HepG2 (cell line): ENCODE measurements around the gene B3GNT2. TPM values are rescaled to one million over a fixed set of nuclear protein-coding genes. Genes with fewer than 3 reads are reported as not detected.

Experiments
- BCLAF1 ChIP-seq: fragments of 450-650 bp; IDR thresholded peaks from 2 replicates; pipeline ENCODE4 v1.6.1; 2017; ENCODE audit warnings: mild to moderate bottlenecking
- EHMT2 ChIP-seq: fragments of 200-600 bp; sonication (generic); IDR thresholded peaks from 2 replicates; pipeline ENCODE4 v1.7.0; 2017; ENCODE audit warnings: antibody characterized with exemption, low read depth, low read length, borderline replicate concordance
- NR2F6 ChIP-seq, 2 experiments: IDR thresholded peaks; 2 replicates each; pipeline ENCODE4 v1.6.1; 2016; ENCODE audit warnings: antibody characterized with exemption in 1 of 2, mild to moderate bottlenecking in 1 of 2
- PRMT3 ChIP-seq: sonication (generic); formaldehyde crosslinking; IDR thresholded peaks from 2 replicates; pipeline ENCODE4 v1.8.1; 2022; ENCODE audit warnings: low read depth, mild to moderate bottlenecking, moderate library complexity, missing genetic modification reagents, borderline replicate concordance
- RBAK ChIP-seq: sonication (generic); formaldehyde crosslinking; IDR thresholded peaks from 2 replicates; pipeline ENCODE4 v1.5.1; 2020; ENCODE audit warnings: mild to moderate bottlenecking, missing genetic modification reagents
- SAP130 ChIP-seq: IDR thresholded peaks from 2 replicates; pipeline ENCODE4 v1.6.1; 2016; ENCODE audit warnings: low read depth
- SNAPC4 ChIP-seq: sonication (generic); formaldehyde crosslinking; IDR thresholded peaks from 2 replicates; pipeline ENCODE4 v1.4.0; 2020; ENCODE audit warnings: mild to moderate bottlenecking, missing genetic modification reagents
- YEATS4 ChIP-seq: sonication (generic); formaldehyde crosslinking; IDR thresholded peaks from 2 replicates; pipeline ENCODE4 v1.4.0; 2020; ENCODE audit warnings: missing genetic modification reagents, borderline replicate concordance
- ZMAT5 ChIP-seq: sonication (generic); formaldehyde crosslinking; IDR thresholded peaks from 2 replicates; pipeline ENCODE4 v1.5.0; 2020; ENCODE audit warnings: mild to moderate bottlenecking, low read depth, missing genetic modification reagents, borderline replicate concordance
- ZMYM3 ChIP-seq: sonication (generic); formaldehyde crosslinking; IDR thresholded peaks from 2 replicates; pipeline ENCODE4 v1.5.1; 2020; ENCODE audit warnings: mild to moderate bottlenecking, missing genetic modification reagents
- ZNF12 ChIP-seq: sonication (generic); formaldehyde crosslinking; IDR thresholded peaks from 2 replicates; pipeline ENCODE4 v1.5.0; 2020; ENCODE audit warnings: missing genetic modification reagents
- ZNF263 ChIP-seq: sonication (generic); formaldehyde crosslinking; IDR thresholded peaks from 2 replicates; pipeline ENCODE4 v1.4.0; 2020; ENCODE audit warnings: missing genetic modification reagents
- ZNF589 ChIP-seq: sonication (generic); formaldehyde crosslinking; conservative IDR thresholded peaks from 2 replicates; pipeline ENCODE4 v1.8.0; 2022; ENCODE audit warnings: mild to moderate bottlenecking, moderate library complexity, missing genetic modification reagents
- ZNF678 ChIP-seq: sonication (generic); formaldehyde crosslinking; IDR thresholded peaks from 2 replicates; pipeline ENCODE4 v1.4.0; 2020; ENCODE audit warnings: mild to moderate bottlenecking, missing genetic modification reagents
- ZNF7 ChIP-seq: IDR thresholded peaks from 2 replicates; pipeline ENCODE4 v1.6.1; 2016; ENCODE audit warnings: missing biosample characterization, missing genetic modification reagents
- polyA plus RNA-seq, 8 experiments: library from polyadenylated mRNA; depleted of rRNA in 3 of 8; stranded (reverse) in 7 of 8; unstranded in 1 of 8; fragments of >200 nt; fragmentation: Illumina TruSeq in 4 of 8; extraction: Trizol in 4 of 8; gene quantifications; 2 replicates each; pipeline versions ENCODE4 v1.2.1 to v1.2.3, GENCODE V29; 2011 to 2016; ENCODE audit warnings: low read depth in 4 of 8, missing spikeins in 1 of 8, mixed read lengths in 1 of 8; ENCODE audit not compliant: insufficient read depth in 1 of 8
- total RNA-seq, 5 experiments: library from RNA; depleted of rRNA; stranded (reverse); fragments of >200 nt; fragmentation: Illumina TruSeq; extraction: Trizol; gene quantifications; 2 replicates each; pipeline ENCODE4 v1.2.3, GENCODE V29; 2016; ENCODE audit warnings: low read depth in 1 of 5
- TF ChIP-seq, protein P1 (sequence below): sonication (generic); formaldehyde crosslinking; IDR thresholded peaks from 2 replicates; pipeline ENCODE4 v1.5.0; 2020; ENCODE audit warnings: missing genetic modification reagents

B3GNT2 gene
- total and polyA plus RNA-seq, 2 of the 13 experiments (the other 11 are each of a cell fraction or from before 2014, with no cell fraction given), result 26.3 to 28.5 TPM

DNA sequence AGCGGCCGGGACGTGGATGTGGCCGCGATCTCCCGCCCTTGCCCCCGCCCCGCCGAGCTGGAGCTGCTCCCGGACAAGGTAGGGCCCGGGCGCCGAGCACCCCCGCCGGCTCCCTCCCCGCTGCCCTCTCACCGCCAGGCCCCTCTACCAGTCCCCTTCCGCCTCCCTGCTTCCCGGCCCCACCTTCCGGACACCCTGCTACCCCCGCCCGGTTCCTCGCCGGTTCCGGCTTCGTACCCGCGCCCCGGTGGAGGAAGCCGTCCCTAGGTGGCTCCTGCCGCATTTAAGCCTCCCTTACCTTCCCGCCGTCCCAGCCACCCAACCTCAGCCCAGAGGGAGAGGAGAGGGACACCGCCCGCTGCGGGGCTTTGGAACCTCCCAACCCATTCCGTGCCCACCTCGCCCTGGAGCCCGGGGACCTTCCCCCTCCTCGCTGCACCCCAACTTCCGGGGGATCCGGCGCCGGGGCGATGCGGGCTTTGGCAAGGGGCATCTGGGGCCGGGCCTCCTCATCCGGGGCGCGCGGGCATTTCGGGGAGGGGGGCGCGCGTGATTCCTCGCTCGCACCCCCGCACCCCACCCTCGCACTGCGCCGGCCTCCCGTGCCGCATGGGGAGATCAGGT lies 475 bp downstream of the B3GNT2 start (continued):
- TF ChIP-seq SNAPC4, result peak; percentile 69; the same call in 1 of the 2 replicates
- TF ChIP-seq ZNF263 (CRISPR knock-in tag), result peak; percentile 57; the same call in 1 of the 2 replicates
- peak; percentile 79 for TF ChIP-seq SAP130 (CRISPR knock-in tag)
- TF ChIP-seq PRMT3 (CRISPR knock-in tag), result no peak
- peak; percentile 64 for TF ChIP-seq ZNF12
- TF ChIP-seq ZMAT5 (CRISPR knock-in tag), result no peak
- TF ChIP-seq EHMT2, result no peak
- TF ChIP-seq ZNF678 (CRISPR knock-in tag), result no peak
- TF ChIP-seq NR2F6 (IDR thresholded peaks at IDR 0.05), result no peak
- peak; percentile 8; the same call in 1 of the 2 replicates for TF ChIP-seq NR2F6 (CRISPR knock-in tag; IDR thresholded peaks at IDR 0.05)
- TF ChIP-seq YEATS4, result 0 out of 2 replicates have a peak, but pooled peaks have one; percentile 21
- peak; percentile 58; the same call in 1 of the 2 replicates for TF ChIP-seq RBAK (CRISPR knock-in tag)
- TF ChIP-seq ZNF7, result no peak
- no peak for TF ChIP-seq ZMYM3 (CRISPR knock-in tag)
- TF ChIP-seq ZNF589, result no peak; the same call in 1 of the 2 replicates
- TF ChIP-seq BCLAF1, result no peak
- TF ChIP-seq, protein P1, sequence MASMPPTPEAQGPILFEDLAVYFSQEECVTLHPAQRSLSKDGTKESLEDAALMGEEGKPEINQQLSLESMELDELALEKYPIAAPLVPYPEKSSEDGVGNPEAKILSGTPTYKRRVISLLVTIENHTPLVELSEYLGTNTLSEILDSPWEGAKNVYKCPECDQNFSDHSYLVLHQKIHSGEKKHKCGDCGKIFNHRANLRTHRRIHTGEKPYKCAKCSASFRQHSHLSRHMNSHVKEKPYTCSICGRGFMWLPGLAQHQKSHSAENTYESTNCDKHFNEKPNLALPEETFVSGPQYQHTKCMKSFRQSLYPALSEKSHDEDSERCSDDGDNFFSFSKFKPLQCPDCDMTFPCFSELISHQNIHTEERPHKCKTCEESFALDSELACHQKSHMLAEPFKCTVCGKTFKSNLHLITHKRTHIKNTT (CRISPR knock-in tag), result no peak
